ENCODE measurements around the gene PKP3. TPM values are rescaled to one million over a fixed set of nuclear protein-coding genes. Genes with fewer than 3 reads are reported as not detected.

PKP3 gene, protein sequence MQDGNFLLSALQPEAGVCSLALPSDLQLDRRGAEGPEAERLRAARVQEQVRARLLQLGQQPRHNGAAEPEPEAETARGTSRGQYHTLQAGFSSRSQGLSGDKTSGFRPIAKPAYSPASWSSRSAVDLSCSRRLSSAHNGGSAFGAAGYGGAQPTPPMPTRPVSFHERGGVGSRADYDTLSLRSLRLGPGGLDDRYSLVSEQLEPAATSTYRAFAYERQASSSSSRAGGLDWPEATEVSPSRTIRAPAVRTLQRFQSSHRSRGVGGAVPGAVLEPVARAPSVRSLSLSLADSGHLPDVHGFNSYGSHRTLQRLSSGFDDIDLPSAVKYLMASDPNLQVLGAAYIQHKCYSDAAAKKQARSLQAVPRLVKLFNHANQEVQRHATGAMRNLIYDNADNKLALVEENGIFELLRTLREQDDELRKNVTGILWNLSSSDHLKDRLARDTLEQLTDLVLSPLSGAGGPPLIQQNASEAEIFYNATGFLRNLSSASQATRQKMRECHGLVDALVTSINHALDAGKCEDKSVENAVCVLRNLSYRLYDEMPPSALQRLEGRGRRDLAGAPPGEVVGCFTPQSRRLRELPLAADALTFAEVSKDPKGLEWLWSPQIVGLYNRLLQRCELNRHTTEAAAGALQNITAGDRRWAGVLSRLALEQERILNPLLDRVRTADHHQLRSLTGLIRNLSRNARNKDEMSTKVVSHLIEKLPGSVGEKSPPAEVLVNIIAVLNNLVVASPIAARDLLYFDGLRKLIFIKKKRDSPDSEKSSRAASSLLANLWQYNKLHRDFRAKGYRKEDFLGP
- 29.8 and 101 TPM in 2 replicates for total RNA-seq (2011; cell fraction: chromatin; rRNA removed; ENCODE audit: low replicate concordance)
- 77.2 and 90.9 TPM in 2 replicates for total RNA-seq (2011; cell fraction: nucleolus; rRNA removed)
- 38.5 and 42.2 TPM in 2 replicates for total RNA-seq (2011; cell fraction: nucleoplasm; rRNA removed)
- 99.7 and 122 TPM in 2 replicates for total RNA-seq (2014; rRNA removed)
- 11.2 and 14.9 TPM in 2 replicates for total RNA-seq (2014; rRNA removed; fragmentation: Illumina TruSeq; extraction: Trizol)
- 30.7 and 36.6 TPM in 2 replicates for total RNA-seq (2015; rRNA removed; fragmentation: Illumina TruSeq; extraction: Trizol)
- total RNA-seq (2021), result 102 and 110 TPM in 2 replicates
- polyA plus RNA-seq (2011; rRNA removed), result 45.4 and 47.8 TPM in 2 replicates
- 40.1 and 126 TPM in 2 replicates for polyA plus RNA-seq (2011; cell fraction: cytosol; rRNA removed)
- polyA plus RNA-seq (2011; cell fraction: nucleus; rRNA removed), result 77.2 and 108 TPM in 2 replicates
- polyA plus RNA-seq (2012), result 49.0 and 59.2 TPM in 2 replicates
- polyA plus RNA-seq (2014; fragmentation: Illumina TruSeq; extraction: Trizol), result 26.9 and 39.7 TPM in 2 replicates
- under 1 TPM; 0.11 to 0.45 TPM for polyA plus RNA-seq (2014; fragmentation: Nextera tagmentation; extraction: Ambion mirVana)
- polyA plus RNA-seq (2014; rRNA removed), result 73.9 and 78.9 TPM in 2 replicates
- 8.3 and 21.7 TPM in 2 replicates for polyA minus RNA-seq (2011; rRNA and poly(A)+ RNA removed)
- 71.3 and 72.2 TPM in 2 replicates for polyA minus RNA-seq (2011; cell fraction: cytosol; rRNA and poly(A)+ RNA removed)
- 28.1 and 30.5 TPM in 2 replicates for polyA minus RNA-seq (2011; cell fraction: nucleus; rRNA and poly(A)+ RNA removed)
- percentile 60 among the genes with signal in this experiment for Bru-seq, nascent RNA
- BruChase-seq, experiment 1, labeled RNA remaining after a 2-hour chase, result percentile 54 among the genes with signal in this experiment
- percentile 62 among the genes with signal in this experiment for BruChase-seq, experiment 2, labeled RNA remaining after a 6-hour chase
- long read RNA-seq, experiment 1, transcript PKP3-201 (13 exons, 2,809 nt), result major isoform, 513 of 866 reads
- long read RNA-seq, experiment 1, partial matches to known transcripts, result 216 of 866 reads
- long read RNA-seq, experiment 1, other reads (novel, unspliced or antisense), result 137 of 866 reads
- long read RNA-seq, experiment 2, transcript PKP3-201 (13 exons, 2,809 nt), result major isoform, 62 of 138 reads
- long read RNA-seq, experiment 2, partial matches to known transcripts, result 52 of 138 reads
- long read RNA-seq, experiment 2, other reads (novel, unspliced or antisense), result 24 of 138 reads
- long read RNA-seq, experiment 3, transcript PKP3-201 (13 exons, 2,809 nt), result major isoform, 83 of 103 reads
- long read RNA-seq, experiment 3, partial matches to known transcripts, result 10 of 103 reads
- long read RNA-seq, experiment 3, other reads (novel, unspliced or antisense), result 10 of 103 reads

DNA sequence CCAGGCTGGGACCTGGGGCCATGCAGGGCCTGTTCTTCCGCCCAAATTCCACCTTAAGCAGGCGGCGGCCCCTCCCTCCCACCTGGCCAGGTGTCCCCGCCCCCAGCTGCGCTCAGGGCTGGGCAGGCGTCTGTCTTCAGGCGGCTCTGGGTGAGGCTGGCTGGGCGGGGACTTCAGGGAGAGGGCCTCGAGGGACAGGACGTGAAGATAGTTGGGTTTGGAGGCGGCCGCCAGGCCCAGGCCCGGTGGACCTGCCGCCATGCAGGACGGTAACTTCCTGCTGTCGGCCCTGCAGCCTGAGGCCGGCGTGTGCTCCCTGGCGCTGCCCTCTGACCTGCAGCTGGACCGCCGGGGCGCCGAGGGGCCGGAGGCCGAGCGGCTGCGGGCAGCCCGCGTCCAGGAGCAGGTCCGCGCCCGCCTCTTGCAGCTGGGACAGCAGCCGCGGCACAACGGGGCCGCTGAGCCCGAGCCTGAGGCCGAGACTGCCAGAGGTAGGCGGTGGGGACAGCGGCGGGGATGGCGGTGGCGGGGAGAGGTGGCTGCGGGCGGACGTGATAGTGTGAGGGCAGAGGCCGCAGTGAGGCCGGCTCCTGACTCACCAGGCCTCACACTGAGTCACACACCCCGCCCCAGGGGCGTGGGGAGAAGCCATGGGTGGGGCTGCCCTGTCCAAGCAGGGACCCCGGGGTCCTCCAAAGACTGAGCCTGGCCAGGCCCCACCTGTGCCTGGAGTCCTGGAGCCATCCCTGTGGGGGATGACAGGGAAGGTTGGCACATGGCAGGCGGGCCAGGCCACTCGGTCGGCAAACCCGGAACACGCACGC is at the start of gene PKP3:
PKP3 (plus strand) TSS at position 176 of the 824 bp plus-strand sequence; CDS start at position 260, 84 bp downstream.
- Histone ChIP-seq H3K9me3 (replicated peaks; ENCODE audit: control insufficient read depth, insufficient read depth, low read depth, low read length) (no peaks in the 10 kb centered on the region), H3K4me1 (replicated peaks in 1 of 2; ENCODE audit: control insufficient read depth in 2 of 2, insufficient read depth in 2 of 2, low read length in 2 of 2) (peaks cover 22 to 75% of the 10 kb centered on the region in 2 experiments), H3K27ac (ENCODE audit: extremely low read depth, low read depth, low read length) (peak within 1 kb of the TSS; percentile 93), H3K9ac (ENCODE audit: insufficient read depth in 1 of 2, low read depth in 2 of 2, low read length in 2 of 2) (peak within 1 kb of the TSS; percentile 94 to 99), H3K36me3 (ENCODE audit: control insufficient read depth, insufficient read depth, low read length) (peaks cover 34% of the 10 kb centered on the region; the same call in 2 of the 3 replicates), H4K20me1 (replicated peaks; ENCODE audit: control insufficient read depth, insufficient read depth, low read length) (no peaks in the 10 kb centered on the region), H3K4me3 (peak within 1 kb of the TSS; percentile 67), H2AFZ (ENCODE audit: low read depth, low read length) (peak within 1 kb of the TSS; percentile 88), H3K4me2 (ENCODE audit: insufficient read depth, low read length) (peak within 1 kb of the TSS; percentile 97), H3K27me3 (ENCODE audit: control insufficient read depth in 2 of 2, insufficient read depth in 2 of 2, low read length in 2 of 2) (no peaks in the 10 kb centered on the region), H3K79me2 (ENCODE audit: control insufficient read depth, insufficient read depth, low read length) (peaks cover 35% of the 10 kb centered on the region), H3K9me1 (ENCODE audit: control insufficient read depth, insufficient read depth, low read length) (no peaks in the 10 kb centered on the region)
- ATAC-seq (peak; percentile 88), FAIRE-seq (peak; percentile 75), DNase-seq (ENCODE audit: extremely low read depth in 1 of 4, low spot score in 3 of 4) (peak; percentile 86 to 89 (median 88))
- 0% methylated on average over 25 of the region's 57 CpGs for WGBS (ENCODE audit: insufficient coverage, low coverage, missing lambda C conversion rate)
- in situ Hi-C loops (cut with MboI) (no loop called here), intact Hi-C loops (cut with micrococcal nuclease) (loop anchor here (5.0 kb wide), 1 partner anchor 53 kb away; no protein-coding TSS in a partner anchor)
- POLR2A ChIA-PET, result interaction anchor here (1.3 kb wide), 1 partner anchor 13 kb away, joined by 4 read pairs; no protein-coding TSS in a partner anchor
- CTCF ChIA-PET (ENCODE audit: low intra/inter-chr PET ratio), result no interaction called here
- BruUV-seq (replicated peaks), result TSS peak; percentile 90
- TF ChIP-seq CBX8 (IDR thresholded peaks at IDR 0.05; ENCODE audit: borderline replicate concordance, extremely low read depth, low read depth, low read length, poor library complexity, severe bottlenecking) (no peak), TARDBP (IDR thresholded peaks at IDR 0.05) (0 out of 2 replicates have a peak, but pooled peaks have one; percentile 46), ZNF347 (CRISPR knock-in tag; IDR thresholded peaks at IDR 0.05; ENCODE audit: low read depth) (no peak), ESRRA (IDR thresholded peaks at IDR 0.05; ENCODE audit: borderline replicate concordance, low read depth) (no peak), NR2C2 (CRISPR knock-in tag; IDR thresholded peaks at IDR 0.05) (peak; percentile 63), NR2C2 (tag; IDR thresholded peaks at IDR 0.05) (peak; percentile 96), HDAC8 (tag; IDR thresholded peaks at IDR 0.05) (no peak), ZNF583 (CRISPR knock-in tag; IDR thresholded peaks at IDR 0.05) (0 out of 2 replicates have a peak, but pooled peaks have one; percentile 39), NR2C1 (IDR thresholded peaks at IDR 0.05) (peak; percentile 73), NR2C1 (tag; IDR thresholded peaks at IDR 0.05) (peak; percentile 74), ZNF140 (CRISPR knock-in tag; IDR thresholded peaks at IDR 0.05) (no peak)
- TF ChIP-seq, protein P1, sequence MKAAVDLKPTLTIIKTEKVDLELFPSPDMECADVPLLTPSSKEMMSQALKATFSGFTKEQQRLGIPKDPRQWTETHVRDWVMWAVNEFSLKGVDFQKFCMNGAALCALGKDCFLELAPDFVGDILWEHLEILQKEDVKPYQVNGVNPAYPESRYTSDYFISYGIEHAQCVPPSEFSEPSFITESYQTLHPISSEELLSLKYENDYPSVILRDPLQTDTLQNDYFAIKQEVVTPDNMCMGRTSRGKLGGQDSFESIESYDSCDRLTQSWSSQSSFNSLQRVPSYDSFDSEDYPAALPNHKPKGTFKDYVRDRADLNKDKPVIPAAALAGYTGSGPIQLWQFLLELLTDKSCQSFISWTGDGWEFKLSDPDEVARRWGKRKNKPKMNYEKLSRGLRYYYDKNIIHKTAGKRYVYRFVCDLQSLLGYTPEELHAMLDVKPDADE (conservative IDR thresholded peaks at IDR 0.05; ENCODE audit: control insufficient read depth, low read depth, low read length), result peak; percentile 67; the same call in 1 of the 2 replicates

Data from K562 (cell line).